GM21367 (cell line): ENCODE measurements around the gene TMEM238L.

Experiments used
- ATAC-seq: cut with Tn5 transposase; IDR thresholded peaks from one replicate; pipeline ENCODE4 v1.9.1; 2021; ENCODE audit not compliant: unreplicated experiment

TMEM238L gene

DNA sequence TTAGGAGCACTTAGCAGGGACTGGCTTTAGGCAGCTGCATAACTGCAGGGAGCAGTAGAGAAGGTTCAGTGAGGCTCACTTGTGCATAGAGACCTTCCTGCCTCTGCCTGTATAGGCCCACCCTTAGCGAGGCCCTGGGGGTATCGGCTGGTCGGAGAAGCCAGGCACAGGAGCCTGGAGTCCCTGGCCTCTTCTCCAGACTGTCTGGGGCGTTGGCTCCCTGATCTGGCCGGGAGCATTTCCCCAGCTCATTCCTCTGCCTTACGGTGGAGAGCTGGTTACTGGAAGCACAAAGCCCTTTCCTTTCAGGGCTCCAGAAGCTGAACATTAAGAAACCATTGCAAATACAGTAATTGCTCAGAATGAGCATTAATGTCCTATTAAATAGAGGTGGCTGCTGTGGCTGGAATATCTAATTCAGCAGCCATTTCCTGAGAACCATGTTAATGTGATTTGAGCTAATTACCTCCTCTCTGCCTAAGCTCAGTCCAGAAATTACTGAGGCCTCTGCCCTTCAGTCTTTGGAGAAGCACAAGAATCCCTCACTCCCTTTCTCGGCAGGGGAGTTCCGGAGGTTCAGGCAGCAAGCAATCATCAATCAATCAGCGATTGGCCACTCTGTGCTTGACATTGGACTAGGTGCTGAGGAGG is 55.2 kb downstream of the TMEM238L start:
- no peak for ATAC-seq

DNA sequence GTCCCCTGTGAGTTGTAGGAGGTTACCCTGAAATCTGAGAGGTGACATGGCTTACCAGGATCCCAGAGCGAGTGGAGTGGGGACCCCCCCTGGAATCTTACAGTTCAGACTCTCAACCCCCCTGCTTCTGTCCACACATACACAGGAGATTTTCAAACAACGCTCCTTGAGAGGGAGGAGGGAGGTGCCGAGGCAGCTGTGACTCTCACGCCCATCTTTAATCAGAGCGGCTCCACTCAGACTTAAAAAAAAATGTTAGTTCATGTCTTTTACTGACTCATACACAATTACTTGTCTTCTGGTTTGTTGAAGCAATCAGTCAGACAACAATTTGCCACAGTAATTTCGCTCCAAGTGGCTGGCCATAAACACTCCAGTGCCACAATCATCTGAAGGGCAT is 58.7 kb downstream of the TMEM238L start:
- no peak for ATAC-seq
